GM23338 (cell line): ENCODE measurements around the gene GIGYF1. TPM values are rescaled to one million over a fixed set of nuclear protein-coding genes. Genes with fewer than 3 reads are reported as not detected.

Source experiments
- ATAC-seq: fragments of 200-7000 bp; cut with Tn5 transposase; 3 replicates; pipeline ENCODE4 v1.9.1; 2020
- DNase-seq: peaks from one replicate; pipeline ENCODE4 v3.0.0-alpha.2; 2015; ENCODE audit warnings: low spot score
- H2AFZ ChIP-seq: fragments of 200-600 bp; sonication (generic); 2 replicates; pipeline ENCODE4 v1.8.0; 2016; ENCODE audit warnings: antibody characterized with exemption, mild to moderate bottlenecking, moderate library complexity
- H3F3A ChIP-seq: fragments of 200-600 bp; sonication (generic); replicated peaks from 2 replicates; pipeline ENCODE4 v1.8.0; 2017; ENCODE audit warnings: antibody characterized with exemption, mixed run types, low read depth
- H3K27ac ChIP-seq: fragments of 200-600 bp; sonication (generic); 2 replicates; pipeline ENCODE4 v1.6.1; 2016; ENCODE audit warnings: low read depth
- H3K27me3 ChIP-seq: fragments of 200-600 bp; sonication (generic); 2 replicates; pipeline ENCODE4 v1.8.0; 2016; ENCODE audit warnings: mild to moderate bottlenecking, mixed run types, moderate library complexity; ENCODE audit not compliant: insufficient read depth
- H3K36me3 ChIP-seq: fragments of 200-600 bp; sonication (generic); 2 replicates; pipeline ENCODE4 v1.8.0; 2016; ENCODE audit warnings: mild to moderate bottlenecking; ENCODE audit not compliant: insufficient read depth
- H3K4me1 ChIP-seq: fragments of 200-600 bp; sonication (generic); 2 replicates; pipeline ENCODE4 v1.8.0; 2016; ENCODE audit warnings: mild to moderate bottlenecking, moderate library complexity; ENCODE audit not compliant: insufficient read depth
- H3K4me2 ChIP-seq: fragments of 200-600 bp; sonication (generic); 2 replicates; pipeline ENCODE4 v1.7.1; 2017; ENCODE audit warnings: mixed run types
- H3K4me3 ChIP-seq: fragments of 200-600 bp; sonication (generic); 2 replicates; pipeline ENCODE4 v1.6.1; 2016; ENCODE audit warnings: mixed run types
- H3K79me2 ChIP-seq: fragments of 200-600 bp; sonication (generic); replicated peaks from 2 replicates; pipeline ENCODE4 v1.8.0; 2017; ENCODE audit warnings: mild to moderate bottlenecking; ENCODE audit not compliant: insufficient read depth
- H3K9me2 ChIP-seq: fragments of 200-600 bp; sonication (generic); 2 replicates; pipeline ENCODE4 v1.8.0; 2017; ENCODE audit not compliant: insufficient read depth
- H4K20me1 ChIP-seq: fragments of 200-600 bp; sonication (generic); replicated peaks from 2 replicates; pipeline ENCODE4 v1.8.0; 2017; ENCODE audit warnings: mild to moderate bottlenecking; ENCODE audit not compliant: insufficient read depth
- H3K27ac Mint-ChIP-seq: 2 replicates; pipeline ENCODE4 v1.8.0; 2020; ENCODE audit warnings: inconsistent platforms, mild to moderate bottlenecking, moderate library complexity, mixed read lengths
- H3K27me3 Mint-ChIP-seq: 3 replicates; pipeline ENCODE4 v1.8.0; 2022; ENCODE audit warnings: low read depth, mild to moderate bottlenecking, moderate library complexity, mixed read lengths, inconsistent platforms; ENCODE audit not compliant: insufficient read depth, poor library complexity
- H3K36me3 Mint-ChIP-seq: 3 replicates; pipeline ENCODE4 v1.8.0; 2021; ENCODE audit warnings: low read depth, mild to moderate bottlenecking, inconsistent platforms, moderate library complexity, mixed read lengths
- H3K4me1 Mint-ChIP-seq: 3 replicates; pipeline ENCODE4 v1.8.0; 2020; ENCODE audit warnings: mild to moderate bottlenecking, inconsistent platforms, mixed read lengths
- H3K4me3 Mint-ChIP-seq: 3 replicates; pipeline ENCODE4 v1.8.0; 2021; ENCODE audit warnings: moderate library complexity, mild to moderate bottlenecking, inconsistent platforms, mixed read lengths
- H3K9me3 Mint-ChIP-seq: 3 replicates; pipeline ENCODE4 v1.8.0; 2020; ENCODE audit warnings: moderate library complexity, mild to moderate bottlenecking, inconsistent platforms, mixed read lengths
- EZH2phosphoT487 ChIP-seq: fragments of 200-600 bp; sonication (generic); IDR thresholded peaks from one replicate; pipeline ENCODE4 v1.8.1; 2018; ENCODE audit warnings: antibody characterized with exemption; ENCODE audit not compliant: unreplicated experiment
- JUNB ChIP-seq: IDR thresholded peaks from one replicate; pipeline ENCODE4 v1.6.1; 2016; ENCODE audit warnings: antibody characterized with exemption; ENCODE audit not compliant: unreplicated experiment
- POLR2AphosphoS5 ChIP-seq: IDR thresholded peaks from 2 replicates; pipeline ENCODE4 v1.6.1; 2016; ENCODE audit warnings: antibody characterized with exemption, low read depth
- STAT1 ChIP-seq: IDR thresholded peaks from one replicate; pipeline ENCODE4 v1.6.1; 2016; ENCODE audit warnings: antibody characterized with exemption; ENCODE audit not compliant: unreplicated experiment
- ZNF114 ChIP-seq: fragments of 250-450 bp; sonication (Bioruptor Pico); IDR thresholded peaks from 2 replicates; pipeline ENCODE4 v1.5.0; 2020; ENCODE audit warnings: mild to moderate bottlenecking, moderate library complexity
- ZNF331 ChIP-seq: fragments of 250-450 bp; sonication (Bioruptor Pico); IDR thresholded peaks from 2 replicates; pipeline ENCODE4 v1.5.0; 2020; ENCODE audit warnings: low read depth, mild to moderate bottlenecking, moderate library complexity
- polyA plus RNA-seq: library from polyadenylated mRNA; unstranded; fragments of >200 nt; fragmentation: Nextera tagmentation; extraction: Ambion mirVana; gene quantifications from 2 replicates; pipeline ENCODE4 v1.2.1, GENCODE V29; 2016
- total RNA-seq: library from RNA; depleted of rRNA; stranded (reverse); fragments of >200 nt; shearing (Covaris generic); gene quantifications from 2 replicates; pipeline ENCODE4 v1.2.3, GENCODE V29; 2014
- TF ChIP-seq, protein P1 (sequence below): fragments of 250-450 bp; sonication (Bioruptor Pico); IDR thresholded peaks from 2 replicates; pipeline ENCODE4 v1.5.0; 2020; ENCODE audit warnings: mild to moderate bottlenecking, moderate library complexity

Gene GIGYF1
- total and polyA plus RNA-seq, 2 experiments from 2014 or later, result 40.4 to 69.8 TPM

DNA sequence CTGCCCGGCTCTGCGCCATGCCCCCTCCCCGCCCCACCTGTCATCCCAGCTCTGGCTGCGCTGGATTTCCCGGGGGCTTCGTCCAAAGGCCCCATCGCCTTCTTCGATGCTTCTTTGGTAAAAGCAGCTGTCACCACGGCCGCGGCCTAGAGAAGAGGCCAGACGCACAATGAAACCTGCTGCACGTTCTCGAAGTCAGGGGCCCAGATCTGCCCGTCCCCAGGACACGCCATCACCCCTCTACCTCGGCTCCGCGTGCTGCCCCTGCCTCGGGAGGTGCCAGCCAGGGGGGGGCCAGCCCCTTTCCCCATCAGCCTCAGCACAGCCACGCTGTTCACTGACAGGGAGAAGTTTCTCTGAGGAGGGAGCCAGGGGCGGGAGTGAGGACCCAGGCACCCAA is 6.8 kb downstream of the GIGYF1 start (continued):
- TF ChIP-seq, protein P1, sequence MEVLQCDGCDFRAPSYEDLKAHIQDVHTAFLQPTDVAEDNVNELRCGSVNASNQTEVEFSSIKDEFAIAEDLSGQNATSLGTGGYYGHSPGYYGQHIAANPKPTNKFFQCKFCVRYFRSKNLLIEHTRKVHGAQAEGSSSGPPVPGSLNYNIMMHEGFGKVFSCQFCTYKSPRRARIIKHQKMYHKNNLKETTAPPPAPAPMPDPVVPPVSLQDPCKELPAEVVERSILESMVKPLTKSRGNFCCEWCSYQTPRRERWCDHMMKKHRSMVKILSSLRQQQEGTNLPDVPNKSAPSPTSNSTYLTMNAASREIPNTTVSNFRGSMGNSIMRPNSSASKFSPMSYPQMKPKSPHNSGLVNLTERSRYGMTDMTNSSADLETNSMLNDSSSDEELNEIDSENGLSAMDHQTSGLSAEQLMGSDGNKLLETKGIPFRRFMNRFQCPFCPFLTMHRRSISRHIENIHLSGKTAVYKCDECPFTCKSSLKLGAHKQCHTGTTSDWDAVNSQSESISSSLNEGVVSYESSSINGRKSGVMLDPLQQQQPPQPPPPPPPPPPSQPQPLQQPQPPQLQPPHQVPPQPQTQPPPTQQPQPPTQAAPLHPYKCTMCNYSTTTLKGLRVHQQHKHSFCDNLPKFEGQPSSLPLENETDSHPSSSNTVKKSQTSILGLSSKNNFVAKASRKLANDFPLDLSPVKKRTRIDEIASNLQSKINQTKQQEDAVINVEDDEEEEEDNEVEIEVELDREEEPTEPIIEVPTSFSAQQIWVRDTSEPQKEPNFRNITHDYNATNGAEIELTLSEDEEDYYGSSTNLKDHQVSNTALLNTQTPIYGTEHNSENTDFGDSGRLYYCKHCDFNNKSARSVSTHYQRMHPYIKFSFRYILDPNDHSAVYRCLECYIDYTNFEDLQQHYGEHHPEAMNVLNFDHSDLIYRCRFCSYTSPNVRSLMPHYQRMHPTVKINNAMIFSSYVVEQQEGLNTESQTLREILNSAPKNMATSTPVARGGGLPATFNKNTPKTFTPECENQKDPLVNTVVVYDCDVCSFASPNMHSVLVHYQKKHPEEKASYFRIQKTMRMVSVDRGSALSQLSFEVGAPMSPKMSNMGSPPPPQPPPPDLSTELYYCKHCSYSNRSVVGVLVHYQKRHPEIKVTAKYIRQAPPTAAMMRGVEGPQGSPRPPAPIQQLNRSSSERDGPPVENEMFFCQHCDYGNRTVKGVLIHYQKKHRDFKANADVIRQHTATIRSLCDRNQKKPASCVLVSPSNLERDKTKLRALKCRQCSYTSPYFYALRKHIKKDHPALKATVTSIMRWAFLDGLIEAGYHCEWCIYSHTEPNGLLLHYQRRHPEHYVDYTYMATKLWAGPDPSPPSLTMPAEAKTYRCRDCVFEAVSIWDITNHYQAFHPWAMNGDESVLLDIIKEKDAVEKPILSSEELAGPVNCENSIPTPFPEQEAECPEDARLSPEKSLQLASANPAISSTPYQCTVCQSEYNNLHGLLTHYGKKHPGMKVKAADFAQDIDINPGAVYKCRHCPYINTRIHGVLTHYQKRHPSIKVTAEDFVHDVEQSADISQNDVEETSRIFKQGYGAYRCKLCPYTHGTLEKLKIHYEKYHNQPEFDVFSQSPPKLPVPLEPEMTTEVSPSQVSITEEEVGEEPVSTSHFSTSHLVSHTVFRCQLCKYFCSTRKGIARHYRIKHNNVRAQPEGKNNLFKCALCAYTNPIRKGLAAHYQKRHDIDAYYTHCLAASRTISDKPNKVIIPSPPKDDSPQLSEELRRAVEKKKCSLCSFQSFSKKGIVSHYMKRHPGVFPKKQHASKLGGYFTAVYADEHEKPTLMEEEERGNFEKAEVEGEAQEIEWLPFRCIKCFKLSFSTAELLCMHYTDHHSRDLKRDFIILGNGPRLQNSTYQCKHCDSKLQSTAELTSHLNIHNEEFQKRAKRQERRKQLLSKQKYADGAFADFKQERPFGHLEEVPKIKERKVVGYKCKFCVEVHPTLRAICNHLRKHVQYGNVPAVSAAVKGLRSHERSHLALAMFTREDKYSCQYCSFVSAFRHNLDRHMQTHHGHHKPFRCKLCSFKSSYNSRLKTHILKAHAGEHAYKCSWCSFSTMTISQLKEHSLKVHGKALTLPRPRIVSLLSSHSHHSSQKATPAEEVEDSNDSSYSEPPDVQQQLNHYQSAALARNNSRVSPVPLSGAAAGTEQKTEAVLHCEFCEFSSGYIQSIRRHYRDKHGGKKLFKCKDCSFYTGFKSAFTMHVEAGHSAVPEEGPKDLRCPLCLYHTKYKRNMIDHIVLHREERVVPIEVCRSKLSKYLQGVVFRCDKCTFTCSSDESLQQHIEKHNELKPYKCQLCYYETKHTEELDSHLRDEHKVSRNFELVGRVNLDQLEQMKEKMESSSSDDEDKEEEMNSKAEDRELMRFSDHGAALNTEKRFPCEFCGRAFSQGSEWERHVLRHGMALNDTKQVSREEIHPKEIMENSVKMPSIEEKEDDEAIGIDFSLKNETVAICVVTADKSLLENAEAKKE (CRISPR knock-in tag), result no peak
- TF ChIP-seq POLR2AphosphoS5 (no peak), JUNB (no peak), ZNF114 (CRISPR knock-in tag) (no peak), EZH2phosphoT487 (no peak)

DNA sequence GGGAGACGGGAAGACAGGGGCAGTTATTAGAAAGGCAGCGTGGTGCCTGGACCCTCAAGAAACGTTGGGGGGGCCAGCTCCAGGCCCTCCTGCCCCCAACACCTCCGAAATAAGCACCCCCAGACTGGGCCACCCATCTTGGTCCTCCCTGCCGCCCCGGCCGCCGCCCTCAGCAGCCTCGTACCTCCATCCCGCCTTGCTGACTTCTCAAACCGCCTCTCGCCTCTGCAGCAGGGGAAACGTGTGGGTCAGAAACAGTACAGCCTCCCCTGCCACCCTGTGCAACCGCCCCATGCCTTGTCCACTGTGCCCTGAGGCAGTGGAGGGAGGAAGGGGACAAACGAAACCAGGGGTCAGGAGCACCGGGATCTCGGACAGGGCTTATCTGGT is 7.2 kb downstream of the GIGYF1 start:
- H3K36me3 ChIP-seq, result peaks cover 9% of the 10 kb centered on the region
- ATAC-seq (no peak), DNase-seq (no peak)
- no peak overlapping the region for H3K27ac ChIP-seq
- no peaks in the 10 kb centered on the region for H3K27me3 ChIP-seq
- peaks cover 16% of the 10 kb centered on the region; the same call in 1 of the 2 replicates for H3F3A ChIP-seq
- no peak overlapping the region for H2AFZ ChIP-seq
- Mint-ChIP-seq H3K27ac (no peak overlapping the region), H3K4me1 (peaks cover 18% of the 10 kb centered on the region), H3K27me3 (peaks cover 15% of the 10 kb centered on the region), H3K9me3 (no peaks in the 10 kb centered on the region), H3K36me3 (peaks cover 66% of the 10 kb centered on the region), H3K4me3 (no peak overlapping the region)
- H3K9me2 ChIP-seq, result no peaks in the 10 kb centered on the region
- no peak overlapping the region for H3K4me3 ChIP-seq
- H3K4me1 ChIP-seq, result peaks cover 11% of the 10 kb centered on the region; the same call in 1 of the 2 replicates
- peaks cover 41% of the 10 kb centered on the region for H3K79me2 ChIP-seq
- H4K20me1 ChIP-seq, result peaks cover 32% of the 10 kb centered on the region
- H3K4me2 ChIP-seq, result no peak overlapping the region
- TF ChIP-seq, protein P1 (CRISPR knock-in tag), result no peak
- no peak for TF ChIP-seq STAT1
- no peak for TF ChIP-seq ZNF331
